GM10266 (cell line): Measurements from ENCODE around the gene DNER.

Experiments
- DNase-seq: peaks from one replicate; pipeline ENCODE4 v3.0.0; 2012; ENCODE audit errors: extremely low spot score
- CTCF ChIP-seq: IDR thresholded peaks from 2 replicates; pipeline ENCODE4 v1.5.1; 2012; ENCODE audit warnings: mild to moderate bottlenecking, low read depth; ENCODE audit not compliant: control insufficient read depth, insufficient read depth; ENCODE audit errors: missing control alignments

DNER gene

GRCh38 chr2:229437467-229437866, 276.9 kb downstream of the DNER start:
- TF ChIP-seq CTCF = no peak
- no peak for DNase-seq

GRCh38 chr2:229434187-229434586, 280.2 kb downstream of the DNER start:
- no peak for TF ChIP-seq CTCF
- DNase-seq = no peak

- no peak for DNase-seq
- no peak for TF ChIP-seq CTCF
These were observed 281.0 kb downstream of the DNER start for GRCh38 chr2:229433351-229433750.

- TF ChIP-seq CTCF = peak; percentile 39
- DNase-seq = no peak
These were observed 282.9 kb downstream of the DNER start for GRCh38 chr2:229431327-229431954.

GRCh38 chr2:229429589-229429988, 284.8 kb downstream of the DNER start:
- no peak for TF ChIP-seq CTCF
- DNase-seq = no peak

- no peak for TF ChIP-seq CTCF
These were observed 287.9 kb downstream of the DNER start for GRCh38 chr2:229426464-229426863.

GRCh38 chr2:229425598-229425997, 288.8 kb downstream of the DNER start:
- no peak for DNase-seq
- no peak for TF ChIP-seq CTCF

More at GRCh38 chr2:229426464-229426863, 287.9 kb downstream of the DNER start:
- DNase-seq = no peak
